ENCODE data around the gene DLX1.

The DLX1 gene

GRCh38 chr2:172105471-172106107 lies 20.3 kb downstream of the DLX1 start:
- no peak for TF ChIP-seq CTCF (IDR thresholded peaks at IDR 0.05; ENCODE audit: low read length, missing control alignments)
- H3K4me3 ChIP-seq (replicated peaks; ENCODE audit: low read depth, low read length): peak overlapping the region; percentile 57
- no peak for DNase-seq (ENCODE audit: low read depth)

- DNase-seq (ENCODE audit: low read depth): no peak
- H3K4me3 ChIP-seq (replicated peaks; ENCODE audit: low read depth, low read length): peak overlapping the region; percentile 57
- peak; percentile 42 for TF ChIP-seq CTCF (IDR thresholded peaks at IDR 0.05; ENCODE audit: low read length, missing control alignments)
Measured at GRCh38 chr2:172106108-172106961, 21.0 kb downstream of the DLX1 start.

GRCh38 chr2:172107690-172108586 lies 22.6 kb downstream of the DLX1 start:
- TF ChIP-seq CTCF (IDR thresholded peaks at IDR 0.05; ENCODE audit: low read length, missing control alignments): no peak
- DNase-seq (ENCODE audit: low read depth): no peak
- no peak overlapping the region for H3K4me3 ChIP-seq (replicated peaks; ENCODE audit: low read depth, low read length)

- no peak overlapping the region for H3K4me3 ChIP-seq (replicated peaks; ENCODE audit: low read depth, low read length)
- no peak for TF ChIP-seq CTCF (IDR thresholded peaks at IDR 0.05; ENCODE audit: low read length, missing control alignments)
- DNase-seq (ENCODE audit: low read depth): no peak
Measured at GRCh38 chr2:172108587-172108930, 23.3 kb downstream of the DLX1 start.

GRCh38 chr2:172109256-172109987 lies 24.1 kb downstream of the DLX1 start:
- TF ChIP-seq CTCF (IDR thresholded peaks at IDR 0.05; ENCODE audit: low read length, missing control alignments): no peak
- H3K4me3 ChIP-seq (replicated peaks; ENCODE audit: low read depth, low read length): no peak overlapping the region
- DNase-seq (ENCODE audit: low read depth): no peak

Data from fibroblast of pulmonary artery (primary cell).